PC-9 (cell line): ENCODE results near the gene AMPD2. TPM values are rescaled to one million over a fixed set of nuclear protein-coding genes. Genes with fewer than 3 reads are reported as not detected.

Experiments used
- BruUV-seq: library from RNA; stranded (reverse); fragments of 400-500 nt; replicated peaks from 2 replicates; lab custom pipeline; 2021; lab: Mats Ljungman, UMichigan
- CTCF ChIA-PET: fragments of 300-600 bp; sonication (Branson Sonifier 250); formaldehyde crosslinking; loops from one replicate; lab custom pipeline; 2022; ENCODE audit warnings: antibody characterized with exemption; lab: Charles Lee
- POLR2A ChIA-PET: fragments of 300-600 bp; sonication (Branson Sonifier 250); formaldehyde crosslinking; loops from one replicate; lab custom pipeline; 2022; ENCODE audit warnings: antibody characterized with exemption; ENCODE audit not compliant: unreplicated experiment; lab: Charles Lee
- DNase-seq, 2 experiments: peaks; one replicate each; pipeline versions ENCODE4 v3.0.0 to v3.0.0-alpha.2; 2015 to 2022; ENCODE audit warnings: mixed read lengths in 1 of 2
- H2AFZ ChIP-seq: fragments of 200-600 bp; sonication (generic); 2 replicates; pipeline ENCODE4 v1.8.1; 2017; ENCODE audit warnings: antibody characterized with exemption
- H3F3A ChIP-seq: fragments of 200-600 bp; sonication (generic); 2 replicates; pipeline ENCODE4 v1.8.1; 2017; ENCODE audit warnings: antibody characterized with exemption, mild to moderate bottlenecking, low read depth; ENCODE audit not compliant: insufficient read depth
- H3K27ac ChIP-seq: fragments of 200-600 bp; sonication (generic); 2 replicates; pipeline ENCODE4 v1.6.1; 2016; ENCODE audit warnings: mixed run types
- H3K27me3 ChIP-seq: fragments of 200-600 bp; sonication (generic); 2 replicates; pipeline ENCODE4 v1.6.1; 2016; ENCODE audit warnings: low read depth, mixed run types; ENCODE audit not compliant: insufficient read depth
- H3K36me3 ChIP-seq: fragments of 200-600 bp; sonication (generic); 2 replicates; pipeline ENCODE4 v1.6.1; 2016; ENCODE audit warnings: low read depth, mixed run types
- H3K4me1 ChIP-seq: fragments of 200-600 bp; sonication (generic); replicated peaks from 2 replicates; pipeline ENCODE4 v1.6.1; 2016; ENCODE audit warnings: mixed run types; ENCODE audit not compliant: insufficient read depth
- H3K4me2 ChIP-seq: fragments of 200-600 bp; sonication (generic); 2 replicates; pipeline ENCODE4 v1.6.1; 2017; ENCODE audit warnings: mixed run types
- H3K4me3 ChIP-seq: fragments of 200-600 bp; sonication (generic); 2 replicates; pipeline ENCODE4 v1.6.1; 2016; ENCODE audit warnings: mixed run types
- H3K79me2 ChIP-seq: fragments of 200-600 bp; sonication (generic); 2 replicates; pipeline ENCODE4 v1.6.1; 2017; ENCODE audit warnings: low read depth, mixed run types
- H3K9me2 ChIP-seq: fragments of 200-600 bp; sonication (generic); 2 replicates; pipeline ENCODE4 v1.8.1; 2017; ENCODE audit warnings: mild to moderate bottlenecking; ENCODE audit not compliant: insufficient read depth
- H3K9me3 ChIP-seq: fragments of 200-600 bp; sonication (generic); 2 replicates; pipeline ENCODE4 v1.8.1; 2016; ENCODE audit warnings: low read depth; ENCODE audit not compliant: insufficient read depth
- H4K20me1 ChIP-seq: fragments of 200-600 bp; sonication (generic); 2 replicates; pipeline ENCODE4 v1.8.1; 2017; ENCODE audit not compliant: insufficient read depth
- EZH2 ChIP-seq: fragments of 200-600 bp; sonication (generic); IDR thresholded peaks from 2 replicates; pipeline ENCODE4 v1.8.0; 2017; ENCODE audit warnings: antibody characterized with exemption, low read depth
- intact Hi-C: fragments of 100-400 bp; cut with micrococcal nuclease; formaldehyde crosslinking; loops from one replicate; pipeline ENCODE4 v1.10.0; 2022; ENCODE audit not compliant: unreplicated experiment
- total RNA-seq: library from RNA; stranded (reverse); gene quantifications from 2 replicates; pipeline ENCODE4 v1.2.3, GENCODE V29; 2021
- TF ChIP-seq, protein P1 (sequence below): fragments of 200-600 bp; sonication (generic); conservative IDR thresholded peaks from 2 replicates; pipeline ENCODE4 v1.6.1; 2017; ENCODE audit warnings: mixed run types, antibody characterized with exemption, mild to moderate bottlenecking, moderate library complexity

The AMPD2 gene
- total RNA-seq, 1 experiment from 2014 or later: 66.7 TPM

DNA sequence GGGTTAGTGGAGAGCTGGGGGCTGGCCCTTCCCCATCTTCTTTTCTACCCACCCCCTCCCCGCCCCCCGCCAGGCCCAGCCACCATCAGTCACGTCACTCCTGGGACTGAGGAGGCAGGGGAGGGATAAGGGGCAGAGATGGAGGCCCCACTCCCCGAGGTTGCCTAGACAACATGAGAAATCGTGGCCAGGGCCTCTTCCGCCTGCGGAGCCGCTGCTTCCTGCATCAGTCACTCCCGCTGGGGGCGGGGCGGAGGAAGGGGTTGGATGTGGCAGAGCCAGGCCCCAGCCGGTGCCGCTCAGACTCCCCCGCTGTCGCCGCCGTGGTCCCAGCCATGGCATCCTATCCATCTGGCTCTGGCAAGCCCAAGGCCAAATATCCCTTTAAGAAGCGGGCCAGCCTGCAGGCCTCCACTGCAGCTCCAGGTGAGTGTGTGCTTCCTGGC, 1.2 kb downstream of the AMPD2 start:
- ChIA-PET CTCF (interaction anchor here (1.5 kb wide), 1 partner anchor 72 kb away, joined by 3 read pairs; the partner anchor contains the start of gene GNAI3), POLR2A (interaction anchor here (0.6 to 0.9 kb wide), 2 partner anchors 45 to 73 kb away, joined by 4 to 5 read pairs; partner anchors contain the start of gene GNAI3)
- Histone ChIP-seq H2AFZ (peak overlapping the region; percentile 97), H3K4me1 (peaks cover 42% of the 10 kb centered on the region), H3K27ac (peak overlapping the region; percentile 49), H3K9me2 (no peaks in the 10 kb centered on the region), H3K4me2 (peak overlapping the region; percentile 95), H3K79me2 (peaks cover 63% of the 10 kb centered on the region), H3K4me3 (peak overlapping the region; percentile 78), H3K9me3 (no peaks in the 10 kb centered on the region), H3K36me3 (no peaks in the 10 kb centered on the region), H3F3A (peaks cover 43% of the 10 kb centered on the region), H3K27me3 (no peaks in the 10 kb centered on the region), H4K20me1 (peaks cover 34% of the 10 kb centered on the region)
- DNase-seq: peak; percentile 83 to 84
- no TSS peak for BruUV-seq
- intact Hi-C loops: loop anchor here (5.0 kb wide), 1 partner anchor 74 kb away; the partner anchor contains the start of gene GNAI3
- TF ChIP-seq, protein P1, sequence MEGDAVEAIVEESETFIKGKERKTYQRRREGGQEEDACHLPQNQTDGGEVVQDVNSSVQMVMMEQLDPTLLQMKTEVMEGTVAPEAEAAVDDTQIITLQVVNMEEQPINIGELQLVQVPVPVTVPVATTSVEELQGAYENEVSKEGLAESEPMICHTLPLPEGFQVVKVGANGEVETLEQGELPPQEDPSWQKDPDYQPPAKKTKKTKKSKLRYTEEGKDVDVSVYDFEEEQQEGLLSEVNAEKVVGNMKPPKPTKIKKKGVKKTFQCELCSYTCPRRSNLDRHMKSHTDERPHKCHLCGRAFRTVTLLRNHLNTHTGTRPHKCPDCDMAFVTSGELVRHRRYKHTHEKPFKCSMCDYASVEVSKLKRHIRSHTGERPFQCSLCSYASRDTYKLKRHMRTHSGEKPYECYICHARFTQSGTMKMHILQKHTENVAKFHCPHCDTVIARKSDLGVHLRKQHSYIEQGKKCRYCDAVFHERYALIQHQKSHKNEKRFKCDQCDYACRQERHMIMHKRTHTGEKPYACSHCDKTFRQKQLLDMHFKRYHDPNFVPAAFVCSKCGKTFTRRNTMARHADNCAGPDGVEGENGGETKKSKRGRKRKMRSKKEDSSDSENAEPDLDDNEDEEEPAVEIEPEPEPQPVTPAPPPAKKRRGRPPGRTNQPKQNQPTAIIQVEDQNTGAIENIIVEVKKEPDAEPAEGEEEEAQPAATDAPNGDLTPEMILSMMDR: no peak
- TF ChIP-seq EZH2: no peak

DNA sequence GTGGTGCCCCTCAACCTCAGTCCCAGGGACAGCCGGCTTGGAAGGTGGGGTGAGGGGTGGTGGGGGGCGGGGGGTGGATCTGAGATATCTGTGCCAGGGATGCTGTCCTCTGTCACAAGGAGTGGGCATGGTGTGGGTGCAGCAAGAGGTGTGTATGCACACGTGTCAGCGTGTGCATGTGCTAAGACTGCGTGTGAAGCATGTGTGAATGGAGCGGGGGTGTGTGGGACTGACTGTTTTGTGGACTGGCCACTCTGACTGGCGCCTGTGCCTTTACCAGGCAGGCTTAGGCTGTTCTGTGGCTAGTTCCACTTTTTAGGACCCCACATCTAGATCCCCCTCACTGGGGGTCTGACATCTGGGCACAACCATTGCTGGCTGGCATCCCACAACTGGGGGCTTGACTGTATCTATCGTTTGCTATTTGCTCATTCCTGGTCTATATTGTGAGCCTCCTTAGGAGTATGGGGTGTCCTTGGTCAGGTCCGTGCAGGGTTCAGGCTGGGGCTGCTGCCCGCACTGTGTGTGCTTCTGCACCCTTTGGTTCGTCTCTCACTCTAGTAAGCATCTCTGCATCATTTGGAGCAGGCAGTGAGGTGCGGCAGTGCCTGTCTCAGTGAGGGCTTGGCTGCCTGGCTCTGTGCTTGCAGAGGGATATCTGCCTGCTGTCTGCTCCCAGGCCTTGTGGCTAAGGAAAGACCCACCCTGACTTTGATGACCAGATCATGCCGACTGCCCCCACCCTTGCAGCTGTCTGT, 1.9 kb downstream of the AMPD2 start:
- intact Hi-C loops: loop anchor here (5.0 kb wide), 1 partner anchor 74 kb away; the partner anchor contains the start of gene GNAI3
- Histone ChIP-seq H3K79me2 (peaks cover 63% of the 10 kb centered on the region), H2AFZ (no peak overlapping the region), H3K4me3 (peak overlapping the region; percentile 78), H3K36me3 (0 out of 2 replicates have a peak, but pooled peaks cover 4% of the 10 kb centered on the region), H3F3A (peaks cover 36% of the 10 kb centered on the region), H3K27ac (no peak overlapping the region), H3K27me3 (no peaks in the 10 kb centered on the region), H3K4me2 (peak overlapping the region; percentile 95), H3K9me2 (no peaks in the 10 kb centered on the region), H3K4me1 (peaks cover 39% of the 10 kb centered on the region), H3K9me3 (no peaks in the 10 kb centered on the region), H4K20me1 (peaks cover 34% of the 10 kb centered on the region)
- ChIA-PET CTCF (no interaction called here), POLR2A (no interaction called here)
- TF ChIP-seq, protein P1: no peak
- no peak for TF ChIP-seq EZH2
- BruUV-seq: no TSS peak
- peak in 1 of 2 experiments; percentile 32 for DNase-seq

DNA sequence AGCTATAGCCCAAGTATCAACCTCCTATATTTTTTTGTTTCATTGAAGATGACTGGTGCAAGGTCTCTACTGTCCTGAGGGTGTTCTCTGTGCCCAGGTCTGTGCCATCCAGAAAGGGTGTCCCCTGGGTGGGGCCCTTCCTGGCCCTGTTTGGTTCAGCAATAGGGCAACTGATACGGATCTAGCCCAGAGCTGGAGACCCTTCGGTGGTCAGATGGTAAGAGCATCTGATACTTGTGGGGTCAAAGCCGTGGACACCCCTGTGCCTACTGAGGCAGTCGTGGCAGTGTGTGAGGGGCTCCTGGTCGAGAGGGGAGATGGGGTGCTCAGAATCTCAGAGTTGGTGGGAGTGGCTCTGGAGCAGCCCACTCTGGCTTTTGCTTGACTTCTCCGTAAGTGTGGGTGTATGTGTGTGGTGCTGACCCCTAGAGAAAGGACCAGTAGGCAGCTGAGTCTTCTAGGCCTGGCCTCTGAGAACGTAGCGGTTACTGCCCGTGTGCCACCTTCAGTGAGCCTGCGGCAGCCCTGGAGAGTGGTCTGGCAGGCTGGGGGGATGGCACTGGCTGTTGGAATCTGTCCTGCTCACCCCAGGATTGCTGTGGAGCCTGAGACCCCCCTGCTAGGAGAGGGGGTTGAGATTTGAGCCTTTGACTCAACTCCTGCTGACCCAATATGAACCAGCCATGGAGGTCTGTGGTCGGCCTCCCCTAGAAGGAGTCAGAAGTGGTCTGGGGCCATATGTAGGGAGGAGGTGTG, 2.7 kb downstream of the AMPD2 start:
- peaks cover 32% of the 10 kb centered on the region for H3K4me1 ChIP-seq
- no peaks in the 10 kb centered on the region for H3K9me3 ChIP-seq
- TF ChIP-seq, protein P1: no peak
- TF ChIP-seq EZH2: no peak
- no peak overlapping the region for H3K4me3 ChIP-seq
- no peaks in the 10 kb centered on the region for H3K27me3 ChIP-seq
- H3K27ac ChIP-seq: no peak overlapping the region
- peaks cover 9% of the 10 kb centered on the region; the same call in 1 of the 2 replicates for H3K36me3 ChIP-seq
- ChIA-PET POLR2A (no interaction called here), CTCF (no interaction called here)
- no peaks in the 10 kb centered on the region for H3K9me2 ChIP-seq
- H3K4me2 ChIP-seq: peak overlapping the region; percentile 95; the same call in 1 of the 2 replicates
- H4K20me1 ChIP-seq: peaks cover 34% of the 10 kb centered on the region
- no TSS peak for BruUV-seq
- peaks cover 63% of the 10 kb centered on the region for H3K79me2 ChIP-seq
- DNase-seq: peak in 1 of 2 experiments; percentile 20
- intact Hi-C loops: loop anchor here (5.0 kb wide), 1 partner anchor 75 kb away; the partner anchor contains the start of gene GNAI3
- no peak overlapping the region for H2AFZ ChIP-seq
- peaks cover 35% of the 10 kb centered on the region for H3F3A ChIP-seq
